HG02759 (cell line): ENCODE results near the gene NLGN1.

ENCODE experiments used
- ATAC-seq: cut with Tn5 transposase; IDR thresholded peaks from one replicate; pipeline ENCODE4 v1.9.1; 2021; ENCODE audit warnings: mild to moderate bottlenecking, moderate library complexity; ENCODE audit not compliant: unreplicated experiment

Gene NLGN1

DNA sequence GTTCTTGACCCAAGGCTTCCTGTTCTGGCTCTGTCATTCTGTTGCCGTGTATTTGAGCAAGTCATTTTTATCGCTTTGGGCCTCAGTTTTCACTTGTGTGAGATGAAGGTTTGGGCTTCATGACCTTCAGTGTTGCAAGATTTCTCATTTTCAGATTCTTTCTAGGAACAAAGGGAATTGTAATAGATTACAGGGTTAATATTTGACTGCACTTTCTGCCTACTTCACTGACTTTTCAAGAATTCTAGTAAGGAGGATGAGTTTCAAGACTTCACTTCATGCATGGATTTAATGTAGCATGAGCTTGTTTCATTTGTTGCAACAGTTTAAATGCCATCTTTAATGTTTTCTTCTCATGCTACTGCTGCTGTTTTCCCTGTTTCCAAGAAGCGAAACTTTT, 226.5 kb downstream of the NLGN1 start:
- ATAC-seq, result no peak

DNA sequence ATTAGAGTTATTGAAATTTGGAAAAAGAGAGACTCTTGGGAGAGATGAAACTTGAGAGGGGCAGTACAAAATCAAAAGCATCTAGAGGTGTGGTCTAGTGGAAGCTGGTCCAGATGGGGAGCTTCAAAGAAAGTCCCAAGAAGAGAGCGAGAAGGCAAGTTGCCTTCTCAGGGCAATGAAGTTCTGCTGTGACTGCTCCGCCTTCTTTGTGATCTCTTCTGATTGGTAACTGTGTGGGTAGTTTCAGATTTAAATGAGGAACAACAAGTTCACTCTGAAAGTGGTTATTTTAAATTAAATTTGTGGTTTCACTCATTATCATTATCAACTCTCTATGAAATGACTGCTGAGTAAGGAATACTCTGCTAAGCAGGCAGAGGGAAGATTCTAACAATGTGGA, 233.3 kb downstream of the NLGN1 start:
- no peak for ATAC-seq

DNA sequence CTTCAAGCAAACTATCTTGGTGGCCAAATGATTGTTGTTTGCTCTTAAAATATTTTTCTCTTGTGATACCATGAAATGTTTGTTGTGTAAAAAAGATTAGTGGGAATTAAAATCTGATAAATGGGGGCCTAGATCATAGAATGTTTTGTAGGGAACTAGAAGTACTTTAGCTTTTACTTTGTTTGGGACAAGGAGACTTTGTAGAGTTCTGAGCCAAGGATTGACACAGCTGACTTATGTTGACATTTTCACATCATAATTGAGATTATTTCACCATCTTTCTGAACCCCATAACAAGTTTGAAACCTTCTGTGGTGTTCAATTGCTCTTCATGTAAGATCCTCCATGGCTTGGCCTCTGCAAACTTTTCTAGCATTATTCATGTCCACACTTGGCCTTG, 235.4 kb downstream of the NLGN1 start:
- no peak for ATAC-seq

DNA sequence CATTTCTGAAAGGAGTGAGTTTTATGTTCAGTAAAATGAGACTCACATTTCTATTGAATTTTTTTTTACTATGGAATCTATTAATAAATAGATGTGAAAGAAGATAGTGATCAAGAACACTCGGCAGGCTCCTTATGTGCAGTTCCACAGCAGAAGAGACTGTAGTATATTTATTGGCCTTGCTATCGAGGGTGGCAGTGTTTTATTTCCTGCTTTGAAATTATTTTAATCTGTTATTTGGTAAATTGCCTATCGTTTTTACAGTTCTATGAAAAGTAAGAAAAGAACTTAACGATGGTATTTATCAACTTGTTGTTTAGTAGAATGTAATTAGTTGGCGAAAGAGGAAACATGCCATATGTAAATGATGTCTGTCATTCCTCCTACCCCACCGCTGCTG, 238.3 kb downstream of the NLGN1 start:
- ATAC-seq, result no peak

DNA sequence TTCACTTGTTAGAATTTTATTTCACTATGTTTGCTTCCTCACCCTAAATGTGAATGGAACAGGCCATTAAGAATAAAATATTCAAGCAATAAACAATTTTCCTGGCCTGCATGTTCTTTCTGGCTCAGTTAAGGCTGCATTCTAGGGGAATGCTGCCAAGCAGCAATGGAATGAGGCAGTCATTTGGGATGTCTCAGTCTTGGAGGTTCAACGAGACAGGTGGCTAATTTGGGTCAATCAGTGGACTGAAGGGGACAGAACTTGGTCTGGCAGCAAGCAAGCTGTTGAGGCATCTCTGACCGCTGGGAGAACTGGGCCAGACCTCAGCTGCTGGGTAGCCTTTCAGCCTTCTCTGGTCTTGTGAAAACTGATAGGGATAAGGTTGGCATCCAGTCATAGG, 241.6 kb downstream of the NLGN1 start:
- ATAC-seq, result no peak

DNA sequence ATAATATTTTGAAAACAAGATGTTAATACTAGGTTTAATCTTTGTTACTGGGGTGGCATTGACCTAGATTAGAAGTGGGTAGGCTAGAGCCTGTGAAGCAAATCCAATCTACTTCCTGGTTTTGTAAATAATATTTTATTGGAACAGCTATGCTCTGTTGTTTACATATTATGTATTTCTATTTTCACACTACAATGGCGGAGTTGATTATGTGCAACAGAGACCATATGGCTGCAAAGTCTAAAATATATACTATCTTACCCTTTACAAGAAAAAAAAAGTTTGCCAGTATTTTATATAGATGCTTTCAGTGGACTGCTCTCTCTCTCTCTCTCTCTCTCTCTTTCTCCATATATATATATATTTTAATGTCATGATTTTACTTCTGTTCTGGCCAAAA, 244.2 kb downstream of the NLGN1 start:
- ATAC-seq, result no peak

DNA sequence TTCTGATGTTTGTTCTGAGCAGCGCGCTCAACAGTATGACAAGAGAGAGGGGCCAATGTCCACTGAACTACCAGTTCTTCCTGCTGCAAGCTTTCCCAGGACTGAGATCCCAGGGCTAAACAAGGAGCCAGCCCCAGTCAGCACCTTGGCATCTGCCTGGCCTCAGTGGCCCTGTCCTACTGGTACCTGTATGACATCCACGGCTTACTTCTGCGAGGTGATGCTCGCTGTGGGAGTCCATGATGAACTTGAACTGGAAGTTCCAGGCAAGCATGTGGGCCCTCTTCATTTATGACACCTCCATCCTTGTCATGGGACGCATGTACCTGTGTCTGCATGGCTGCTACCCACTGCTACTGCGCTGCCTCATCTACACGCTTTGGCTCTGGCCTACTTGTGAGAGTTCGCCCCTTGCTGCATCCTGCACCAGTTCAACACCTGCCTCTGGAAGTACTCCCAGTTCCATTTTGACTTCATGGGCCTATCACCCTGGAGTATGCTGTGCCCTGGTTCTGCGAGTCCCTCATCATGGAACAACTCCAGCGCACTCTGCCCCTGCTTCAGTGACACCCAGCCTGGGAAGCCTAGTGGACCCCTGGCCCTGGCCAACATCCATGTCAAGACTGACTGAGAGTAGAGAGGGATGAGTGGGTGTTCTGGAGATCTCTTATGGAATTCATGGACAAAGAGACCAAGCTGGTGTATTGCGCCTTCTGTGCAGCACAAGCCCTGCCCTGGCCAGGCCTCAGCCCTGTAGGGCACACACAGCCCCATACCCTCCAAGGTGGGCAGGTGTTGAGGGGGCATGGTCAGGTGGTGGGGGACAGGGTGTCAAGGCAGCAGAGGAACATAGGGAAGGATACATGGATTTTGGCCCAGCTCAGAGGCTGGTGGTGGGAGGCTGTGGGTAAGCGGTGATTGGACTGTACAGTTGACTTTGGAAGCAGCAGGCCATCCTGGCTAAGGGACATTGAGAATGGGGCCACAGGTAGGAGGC, 246.8 kb downstream of the NLGN1 start:
- ATAC-seq, result no peak

DNA sequence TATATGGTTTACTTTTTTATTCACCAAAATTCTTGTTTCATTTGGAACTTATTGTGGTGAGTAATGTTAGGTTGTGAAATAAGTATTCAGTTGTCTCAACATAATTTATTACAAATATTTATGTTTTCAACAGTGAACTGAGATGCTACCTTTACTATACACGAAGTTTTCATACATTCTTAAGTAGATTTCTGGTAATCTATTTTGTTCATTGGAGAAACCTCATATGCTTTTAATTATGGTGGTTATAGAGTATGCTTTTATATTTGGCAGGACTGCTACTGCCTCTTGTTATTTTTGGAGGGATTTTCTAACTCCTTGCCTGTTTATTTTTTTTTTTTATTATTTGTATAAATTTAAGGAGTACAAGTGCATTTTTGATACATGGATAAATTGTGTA, 253.1 kb downstream of the NLGN1 start:
- ATAC-seq, result no peak

DNA sequence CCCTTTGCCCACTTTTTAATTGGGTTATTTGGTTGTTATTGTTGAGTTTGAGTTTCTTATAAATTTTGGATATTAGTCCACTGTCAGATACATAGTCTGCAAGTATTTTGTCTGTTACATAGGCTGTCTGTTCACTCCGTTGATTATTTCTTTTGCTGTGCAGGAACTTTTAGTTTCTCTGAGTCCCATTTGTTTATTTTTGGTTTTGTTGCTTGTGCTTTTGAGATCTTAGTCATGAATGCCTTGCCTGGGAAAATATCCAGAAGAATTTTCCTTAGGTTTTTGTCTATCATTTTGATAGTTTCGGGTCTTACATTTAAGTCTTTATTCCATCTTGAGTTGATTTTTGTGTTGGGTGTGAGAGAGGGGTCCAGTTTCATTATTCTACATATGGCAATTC, 254.5 kb downstream of the NLGN1 start:
- no peak for ATAC-seq

DNA sequence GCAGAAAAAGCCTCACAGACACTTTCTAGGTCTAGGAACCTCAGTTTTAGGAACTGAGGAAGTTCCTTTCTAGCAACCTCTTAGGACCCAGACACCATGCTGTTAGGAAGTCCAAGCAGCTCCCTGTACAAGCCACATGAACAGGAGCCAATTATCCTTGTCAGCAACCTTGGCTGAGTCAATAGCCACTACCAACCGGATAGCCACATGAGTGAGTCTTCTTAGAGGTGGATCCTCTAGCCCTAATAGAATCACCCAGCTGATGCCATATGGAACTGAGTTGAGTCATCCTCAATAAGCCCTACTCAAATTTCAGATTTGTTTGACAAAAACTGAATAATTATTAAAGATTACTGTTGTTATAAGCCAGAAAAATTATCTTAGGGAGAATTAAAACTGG, 256.2 kb downstream of the NLGN1 start:
- ATAC-seq, result no peak

DNA sequence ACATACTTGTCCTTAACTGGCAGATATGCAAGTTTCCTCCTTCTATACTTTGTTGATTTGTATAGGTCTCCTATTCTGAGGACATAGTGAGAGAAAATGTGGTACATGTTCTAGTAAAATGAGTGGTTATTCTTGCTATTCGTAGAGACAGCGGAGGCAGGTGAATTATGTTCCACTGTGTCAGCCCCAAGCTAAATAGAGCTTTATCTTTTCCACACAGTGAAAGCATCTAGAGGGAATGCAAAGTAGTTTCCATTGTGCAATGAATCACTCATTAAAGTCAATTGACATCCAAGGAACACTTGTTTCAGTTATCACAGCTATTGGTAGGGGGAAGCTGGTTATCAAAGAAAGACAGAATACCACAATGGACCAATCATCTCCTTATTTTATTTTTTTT, 262.4 kb downstream of the NLGN1 start:
- ATAC-seq, result no peak

DNA sequence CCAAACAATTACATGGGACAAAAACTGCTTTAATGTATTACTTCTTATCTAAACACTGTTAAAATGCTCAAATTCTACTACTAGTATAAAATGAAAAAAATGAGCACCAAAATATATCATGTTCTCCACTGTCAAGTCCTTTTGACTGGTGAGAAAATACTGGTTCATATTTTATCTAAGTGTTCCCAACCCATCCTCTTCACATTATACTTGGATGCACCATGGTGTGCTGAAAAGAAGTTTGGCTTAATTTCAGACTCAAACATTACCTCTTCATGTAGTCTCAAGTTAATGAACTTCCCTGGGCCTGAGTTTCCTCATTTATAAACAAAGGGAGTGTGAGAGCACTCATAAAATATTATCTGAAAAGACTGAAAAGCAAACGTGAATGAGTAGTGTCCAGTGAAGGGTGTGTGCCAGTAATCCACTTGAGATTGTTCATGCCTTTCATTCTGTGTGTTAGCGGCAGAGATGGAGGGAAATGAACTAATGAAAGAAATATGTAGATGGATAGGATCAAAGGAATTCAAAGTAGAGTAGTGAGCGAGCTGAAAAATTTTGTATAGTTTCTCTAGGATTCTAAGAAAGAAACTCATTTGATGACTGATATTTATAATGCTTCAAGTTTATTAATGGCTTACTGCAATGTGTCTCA, 263.2 kb downstream of the NLGN1 start:
- no peak for ATAC-seq

DNA sequence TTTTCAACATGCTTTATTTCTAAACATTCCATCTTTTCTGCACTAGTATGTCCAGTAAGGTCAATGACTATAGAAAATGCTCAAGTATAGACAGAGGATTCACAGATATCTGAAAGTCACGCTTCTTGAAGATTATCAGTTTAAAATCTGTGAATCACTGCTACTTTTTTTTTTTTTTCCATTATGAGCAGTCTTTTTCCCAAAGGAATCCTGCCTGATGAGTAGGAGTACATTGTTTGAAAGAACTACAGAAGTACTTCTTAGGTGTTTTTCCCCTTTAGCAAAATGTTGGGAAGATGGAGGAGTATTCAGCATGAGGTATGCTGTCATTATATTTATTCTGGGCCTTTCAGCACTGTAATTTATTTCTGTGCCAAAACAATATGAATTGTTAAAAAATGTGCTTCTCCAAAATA, 266.2 kb downstream of the NLGN1 start:
- no peak for ATAC-seq

DNA sequence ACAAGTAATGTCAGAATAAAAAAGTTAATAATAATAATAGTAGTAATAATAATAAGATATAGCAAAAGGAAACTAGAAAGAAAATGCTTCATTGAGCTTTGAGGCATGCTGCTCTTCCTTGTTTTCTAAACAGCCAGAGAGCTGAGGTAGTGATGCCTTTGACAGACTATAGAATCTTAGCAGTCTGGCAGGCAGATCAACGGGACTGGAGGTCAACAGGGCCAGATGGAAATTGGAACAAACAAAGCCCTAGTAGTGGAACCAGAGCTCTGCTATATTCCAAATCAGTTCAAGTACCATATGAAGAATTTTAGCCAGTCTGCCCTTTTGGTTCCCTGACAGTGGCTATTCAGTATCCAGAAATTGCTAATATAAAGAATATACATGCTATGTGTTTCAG, 278.6 kb downstream of the NLGN1 start:
- ATAC-seq, result no peak

DNA sequence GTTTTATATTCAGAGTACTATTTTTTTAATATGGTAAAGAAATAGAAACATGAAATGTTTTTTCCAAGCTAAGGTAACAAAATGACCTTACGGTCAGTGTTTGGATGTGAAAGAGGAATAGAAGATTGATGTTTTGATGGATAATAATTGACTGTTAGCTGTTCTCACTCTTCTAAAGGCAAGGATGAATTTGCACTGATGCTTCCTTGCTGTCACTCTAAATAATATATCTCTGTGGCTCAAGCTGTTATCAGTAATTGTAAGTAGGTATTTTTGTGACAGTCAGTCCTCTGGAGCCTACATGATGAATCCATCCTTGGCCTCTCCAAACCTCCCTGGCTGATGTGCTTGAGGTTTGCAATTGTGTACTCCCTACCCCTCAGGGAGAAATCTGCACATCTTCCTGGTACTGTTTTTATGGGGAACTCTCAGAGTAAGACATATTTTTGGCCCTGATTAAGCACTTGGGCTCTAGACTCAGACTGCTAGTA, 283.7 kb downstream of the NLGN1 start:
- no peak for ATAC-seq

DNA sequence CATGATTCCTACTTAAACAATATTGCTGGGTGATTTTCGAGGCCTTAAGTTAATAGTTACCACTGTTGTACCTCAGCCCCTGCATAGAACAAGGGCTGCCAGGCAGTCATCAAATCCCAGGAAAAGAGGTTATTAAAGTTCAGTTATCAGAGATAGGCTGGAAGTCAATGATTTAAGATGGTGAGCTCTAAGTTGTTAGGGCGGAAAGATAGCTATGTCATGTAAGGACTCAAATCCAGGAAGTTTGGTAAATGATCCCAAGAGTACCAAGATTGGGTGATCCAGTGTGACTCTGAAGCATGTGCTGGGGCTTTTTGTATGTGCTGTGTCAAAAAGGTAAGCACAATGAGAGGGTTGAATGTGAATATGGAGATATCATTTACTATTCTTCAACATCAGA, 287.9 kb downstream of the NLGN1 start:
- ATAC-seq, result no peak

DNA sequence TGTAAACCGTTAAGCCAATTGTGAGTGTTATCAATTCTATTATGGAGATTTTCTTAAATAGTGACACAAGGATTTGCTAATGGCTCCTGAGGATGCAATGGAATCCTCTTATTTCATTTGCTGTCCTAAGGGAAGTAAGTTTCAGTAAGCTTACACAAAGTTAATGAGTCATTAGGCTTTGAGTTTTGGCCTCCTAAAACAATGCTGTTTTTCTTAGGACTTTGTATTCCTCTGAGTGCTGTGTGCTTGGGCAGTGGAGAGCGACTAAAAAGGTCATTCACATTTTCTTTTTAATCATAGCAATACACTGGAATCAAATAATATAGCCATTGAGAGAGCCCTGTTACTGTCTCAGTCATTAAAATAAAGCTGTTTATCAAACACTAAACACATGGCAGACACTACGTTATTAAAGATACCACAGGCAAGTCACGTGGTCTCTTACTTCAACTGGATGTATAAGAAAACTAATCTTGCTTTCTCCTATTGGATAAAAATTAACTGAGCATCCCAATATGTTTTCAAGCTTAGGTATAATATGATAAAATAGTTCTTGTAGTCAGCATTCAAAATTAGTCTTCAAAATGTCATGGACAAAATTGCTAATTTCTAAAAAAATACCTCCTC, 290.8 kb downstream of the NLGN1 start:
- ATAC-seq, result no peak

DNA sequence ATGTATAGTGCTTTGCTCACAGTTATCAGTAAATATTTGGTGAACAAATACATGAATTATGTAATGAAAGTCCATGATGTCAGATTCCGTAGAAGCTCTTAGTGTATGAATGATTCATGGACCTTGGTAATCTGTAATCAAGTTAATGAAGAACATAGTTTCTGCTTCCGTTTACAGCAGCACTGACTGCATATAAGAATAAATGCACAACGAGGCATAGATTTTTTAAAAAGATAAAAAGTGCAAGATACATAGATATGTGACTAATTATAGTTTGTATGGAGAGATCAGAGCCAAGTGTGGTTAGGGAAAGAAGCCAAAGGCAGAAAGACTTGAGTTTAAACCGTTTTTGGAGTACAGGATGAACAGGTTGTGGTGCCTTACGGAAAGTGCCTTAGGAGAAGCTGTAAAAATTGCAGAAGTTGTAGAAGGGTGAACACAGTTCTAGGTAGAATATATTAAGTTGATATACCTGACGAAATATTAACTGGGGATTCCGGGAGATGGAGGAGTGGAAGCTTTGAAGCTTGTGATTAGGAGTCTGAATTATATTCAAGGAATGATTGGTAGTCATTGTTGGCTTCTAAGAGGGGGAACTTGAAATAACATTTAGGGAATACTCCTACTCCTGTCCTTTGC, 293.1 kb downstream of the NLGN1 start:
- no peak for ATAC-seq

DNA sequence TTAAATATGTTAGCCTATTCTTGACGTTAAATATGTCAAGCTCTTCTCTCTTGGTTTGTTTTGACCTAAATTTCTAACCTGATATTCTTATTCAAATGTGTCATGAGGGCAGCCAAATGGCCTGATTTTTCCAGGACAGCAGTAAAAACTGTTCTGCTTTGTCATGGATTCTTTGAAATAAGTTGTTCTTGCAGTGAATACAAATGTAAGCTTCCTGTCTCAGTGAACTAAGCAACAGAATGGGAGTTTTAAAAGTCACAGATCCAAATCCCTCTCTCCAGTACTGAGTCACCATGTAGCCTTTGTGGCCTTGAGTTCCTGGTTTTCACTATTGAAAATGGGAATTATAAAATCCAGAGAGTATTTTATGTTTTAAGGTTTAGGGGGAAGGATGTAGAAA, 301.8 kb downstream of the NLGN1 start:
- ATAC-seq, result no peak

DNA sequence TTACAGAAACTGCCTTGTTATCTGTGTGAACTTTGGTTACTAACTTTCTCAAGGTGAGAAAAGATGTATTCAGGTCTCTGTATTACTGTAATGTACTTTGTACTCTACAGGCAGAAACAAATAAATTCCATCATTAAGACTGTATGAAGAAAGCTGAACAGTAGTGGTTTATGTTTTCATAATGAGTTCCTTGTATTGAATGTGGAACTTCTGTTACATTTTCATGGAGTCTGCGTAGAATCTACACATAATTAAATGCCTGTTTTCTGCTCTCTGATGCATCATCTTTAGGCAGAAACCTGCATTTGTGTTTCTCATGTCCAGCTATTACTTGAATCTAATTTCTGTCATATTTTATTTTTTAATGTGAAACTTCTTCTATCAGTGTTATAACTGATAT, 302.8 kb downstream of the NLGN1 start:
- ATAC-seq, result no peak

DNA sequence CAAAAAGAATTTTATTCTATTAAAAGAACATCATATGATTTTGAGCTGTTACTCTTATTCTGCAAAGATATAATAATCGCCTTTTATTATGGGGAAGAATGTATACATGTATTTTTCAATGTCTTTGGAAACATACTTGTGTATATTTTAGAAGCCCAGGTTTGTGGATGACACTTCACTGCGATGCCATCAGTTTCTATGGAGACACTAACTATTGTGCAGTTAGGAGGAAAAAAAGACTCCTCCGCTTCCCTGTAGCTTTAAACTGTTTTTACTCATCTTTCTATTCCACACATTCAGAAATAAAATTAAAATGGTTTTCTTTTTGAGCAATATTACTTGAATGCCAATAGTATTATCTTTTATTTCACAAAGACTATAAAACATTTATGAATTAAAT, 305.0 kb downstream of the NLGN1 start:
- ATAC-seq, result no peak
